Endothelial cell (in vitro differentiated cells): ENCODE measurements around the gene IL1B. TPM values are rescaled to one million over a fixed set of nuclear protein-coding genes. Genes with fewer than 3 reads are reported as not detected.
A peak's percentile ranks its signal among the peaks of the same experiment; 100 is the strongest.

Source experiments
- DNase-seq: peaks from one replicate; pipeline ENCODE4 v3.0.0; 2021; ENCODE audit warnings: low spot score
- H3K27ac Mint-ChIP-seq: one replicate; pipeline ENCODE4 v1.8.0; 2021; ENCODE audit warnings: mixed read lengths, inconsistent platforms; ENCODE audit not compliant: unreplicated experiment
- H3K27me3 Mint-ChIP-seq: one replicate; pipeline ENCODE4 v1.8.0; 2021; ENCODE audit warnings: mild to moderate bottlenecking, moderate library complexity, mixed read lengths, inconsistent platforms; ENCODE audit not compliant: unreplicated experiment
- H3K36me3 Mint-ChIP-seq: one replicate; pipeline ENCODE4 v1.8.0; 2021; ENCODE audit warnings: mild to moderate bottlenecking, low read depth, mixed read lengths, inconsistent platforms; ENCODE audit not compliant: unreplicated experiment
- H3K4me1 Mint-ChIP-seq: one replicate; pipeline ENCODE4 v1.8.0; 2021; ENCODE audit warnings: mild to moderate bottlenecking, mixed read lengths, inconsistent platforms; ENCODE audit not compliant: unreplicated experiment
- H3K4me3 Mint-ChIP-seq: one replicate; pipeline ENCODE4 v1.8.0; 2021; ENCODE audit warnings: mild to moderate bottlenecking, mixed read lengths, inconsistent platforms; ENCODE audit not compliant: unreplicated experiment
- H3K9me3 Mint-ChIP-seq: one replicate; pipeline ENCODE4 v1.8.0; 2021; ENCODE audit warnings: mixed read lengths, inconsistent platforms; ENCODE audit not compliant: unreplicated experiment
- total RNA-seq: library from RNA; stranded (reverse); fragmentation: NEBNext Ultra II Directional; extraction: Animal tissue kit (Norgen Biotek cat#: 25700); gene quantifications from one replicate; pipeline ENCODE4 v1.2.1, GENCODE V29; 2021; ENCODE audit not compliant: unreplicated experiment
- TF ChIP-seq, protein P1 (sequence below): fragments of 200-600 bp; sonication (generic); IDR thresholded peaks from one replicate; pipeline ENCODE4 v1.5.0; 2021; ENCODE audit warnings: antibody characterized with exemption; ENCODE audit not compliant: unreplicated experiment

IL1B gene
- total RNA-seq, 1 donor from 2014 or later, result not detected

DNA sequence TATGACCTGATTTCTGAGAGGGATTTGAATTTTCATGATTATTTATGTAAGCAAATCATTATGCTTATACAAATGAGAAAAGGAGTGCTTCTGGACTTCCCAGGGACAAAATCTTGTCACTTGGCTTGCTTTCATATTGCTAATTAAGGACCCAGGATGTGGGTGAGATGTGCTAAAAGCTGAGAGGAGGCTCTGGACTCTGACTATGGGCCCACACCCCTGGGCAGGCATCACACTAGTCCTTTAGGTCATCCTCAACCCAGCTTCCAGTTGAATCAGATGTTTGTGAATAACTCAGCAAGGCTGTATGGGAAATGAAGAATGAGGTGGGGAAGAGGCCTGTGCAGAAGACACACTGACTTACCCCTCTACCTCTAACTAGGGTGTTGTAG lies 11.9 kb downstream of the IL1B start:
- peaks cover 14% of the 10 kb centered on the region for H3K4me1 Mint-ChIP-seq
- H3K27ac Mint-ChIP-seq, result no peak overlapping the region
- peaks cover 7% of the 10 kb centered on the region for H3K27me3 Mint-ChIP-seq
- H3K4me3 Mint-ChIP-seq, result no peak overlapping the region
- DNase-seq, result no peak
- peaks cover 6% of the 10 kb centered on the region for H3K36me3 Mint-ChIP-seq
- H3K9me3 Mint-ChIP-seq, result no peaks in the 10 kb centered on the region
- TF ChIP-seq, protein P1, sequence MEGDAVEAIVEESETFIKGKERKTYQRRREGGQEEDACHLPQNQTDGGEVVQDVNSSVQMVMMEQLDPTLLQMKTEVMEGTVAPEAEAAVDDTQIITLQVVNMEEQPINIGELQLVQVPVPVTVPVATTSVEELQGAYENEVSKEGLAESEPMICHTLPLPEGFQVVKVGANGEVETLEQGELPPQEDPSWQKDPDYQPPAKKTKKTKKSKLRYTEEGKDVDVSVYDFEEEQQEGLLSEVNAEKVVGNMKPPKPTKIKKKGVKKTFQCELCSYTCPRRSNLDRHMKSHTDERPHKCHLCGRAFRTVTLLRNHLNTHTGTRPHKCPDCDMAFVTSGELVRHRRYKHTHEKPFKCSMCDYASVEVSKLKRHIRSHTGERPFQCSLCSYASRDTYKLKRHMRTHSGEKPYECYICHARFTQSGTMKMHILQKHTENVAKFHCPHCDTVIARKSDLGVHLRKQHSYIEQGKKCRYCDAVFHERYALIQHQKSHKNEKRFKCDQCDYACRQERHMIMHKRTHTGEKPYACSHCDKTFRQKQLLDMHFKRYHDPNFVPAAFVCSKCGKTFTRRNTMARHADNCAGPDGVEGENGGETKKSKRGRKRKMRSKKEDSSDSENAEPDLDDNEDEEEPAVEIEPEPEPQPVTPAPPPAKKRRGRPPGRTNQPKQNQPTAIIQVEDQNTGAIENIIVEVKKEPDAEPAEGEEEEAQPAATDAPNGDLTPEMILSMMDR, result no peak

DNA sequence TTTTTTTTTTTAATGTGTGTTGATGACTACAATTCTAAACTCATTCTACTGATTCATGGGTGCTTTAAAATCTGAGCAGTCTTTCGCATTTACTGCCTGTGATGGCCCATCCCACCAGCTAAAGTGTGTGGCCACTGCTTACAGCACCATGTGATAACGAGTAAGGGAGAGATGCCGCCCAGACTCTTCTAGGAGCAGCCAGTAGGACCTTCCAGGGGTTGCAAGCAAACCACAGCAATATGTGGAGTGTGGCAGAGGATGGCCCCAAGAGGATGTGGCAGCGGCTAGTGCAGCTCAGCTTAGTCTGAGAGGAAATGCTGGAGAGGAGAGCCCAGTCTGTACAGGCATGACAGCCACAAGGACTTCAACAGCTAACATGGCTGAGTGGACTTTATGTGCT lies 14.9 kb downstream of the IL1B start:
- no peaks in the 10 kb centered on the region for H3K9me3 Mint-ChIP-seq
- H3K36me3 Mint-ChIP-seq, result peaks cover 6% of the 10 kb centered on the region
- peaks cover 4% of the 10 kb centered on the region for H3K27me3 Mint-ChIP-seq
- no peak for DNase-seq
- H3K4me3 Mint-ChIP-seq, result no peak overlapping the region
- H3K4me1 Mint-ChIP-seq, result peaks cover 7% of the 10 kb centered on the region
- TF ChIP-seq, protein P1, result no peak
- peak overlapping the region; percentile 41 for H3K27ac Mint-ChIP-seq

DNA sequence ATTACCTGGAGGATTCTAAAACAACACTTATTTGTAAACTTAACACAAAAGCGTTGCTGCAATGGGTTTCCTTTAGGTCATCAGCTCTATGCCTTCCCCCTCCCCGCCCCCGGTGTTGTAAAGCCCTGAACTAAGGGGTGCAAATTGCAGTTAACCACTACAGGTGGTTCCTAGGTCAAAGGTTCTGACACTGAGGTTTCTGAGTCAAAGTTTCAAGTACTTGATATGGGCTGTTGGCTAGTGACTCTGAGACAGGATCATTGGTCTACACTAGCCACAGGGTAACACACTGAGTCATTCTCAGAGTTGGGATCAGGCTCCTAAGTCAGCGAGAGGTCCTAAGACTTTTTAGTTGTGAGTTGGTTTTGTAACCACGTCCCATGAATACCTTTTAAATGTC lies 15.4 kb downstream of the IL1B start:
- peaks cover 4% of the 10 kb centered on the region for H3K27me3 Mint-ChIP-seq

DNA sequence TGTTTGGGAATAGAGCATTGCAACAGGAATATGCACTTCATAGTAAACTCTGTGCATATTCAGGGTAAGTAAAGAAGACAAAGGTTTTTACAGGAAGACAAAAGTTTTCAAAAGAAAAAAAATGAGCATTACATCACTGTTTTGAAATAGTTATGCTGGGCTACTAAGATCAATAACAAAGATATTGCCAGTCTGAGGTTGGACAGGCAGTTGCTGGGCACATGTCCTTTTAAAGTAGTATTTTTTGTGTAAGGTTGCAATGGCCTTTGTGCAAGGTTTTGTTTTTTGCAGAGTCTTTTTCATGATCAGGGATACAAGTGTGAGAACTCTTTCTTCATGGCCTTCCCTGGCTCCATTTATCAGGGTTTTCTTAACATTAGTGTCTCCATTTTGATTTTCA lies 16.2 kb downstream of the IL1B start:
- Mint-ChIP-seq H3K36me3 (peaks cover 6% of the 10 kb centered on the region), H3K27me3 (no peaks in the 10 kb centered on the region), H3K27ac (no peak overlapping the region), H3K4me3 (no peak overlapping the region), H3K4me1 (peaks cover 7% of the 10 kb centered on the region), H3K9me3 (no peaks in the 10 kb centered on the region)
- TF ChIP-seq, protein P1, result no peak
- DNase-seq, result no peak

More for the DNA sequence above, 15.4 kb downstream of the IL1B start:
- TF ChIP-seq, protein P1, result no peak
- Mint-ChIP-seq H3K9me3 (no peaks in the 10 kb centered on the region), H3K4me3 (no peak overlapping the region), H3K27ac (no peak overlapping the region), H3K4me1 (peaks cover 7% of the 10 kb centered on the region), H3K36me3 (peaks cover 6% of the 10 kb centered on the region)
- DNase-seq, result no peak

DNA sequence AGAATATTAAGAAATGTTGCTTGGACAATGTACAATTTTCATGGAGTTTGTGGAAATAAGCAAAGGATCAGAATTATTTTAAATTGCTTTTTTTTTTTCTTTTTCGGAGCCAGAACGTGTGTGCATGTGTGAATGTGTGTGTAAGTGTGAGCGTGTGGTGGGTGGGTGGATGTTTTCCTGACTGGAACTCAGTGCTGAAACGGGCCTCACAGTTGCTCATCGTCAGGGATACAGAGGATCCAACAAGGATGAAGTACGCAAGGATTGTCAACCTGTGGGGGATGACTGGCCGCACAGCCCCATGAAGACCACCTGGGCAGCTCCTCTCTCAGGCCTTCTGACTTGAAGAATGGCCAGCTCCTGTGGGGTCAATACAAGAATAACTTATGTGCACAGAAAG lies 17.5 kb downstream of the IL1B start:
- H3K36me3 Mint-ChIP-seq, result peaks cover 6% of the 10 kb centered on the region
- DNase-seq, result no peak
- no peaks in the 10 kb centered on the region for H3K9me3 Mint-ChIP-seq
- H3K27me3 Mint-ChIP-seq, result no peaks in the 10 kb centered on the region
- TF ChIP-seq, protein P1, result no peak
- peaks cover 7% of the 10 kb centered on the region for H3K4me1 Mint-ChIP-seq
- no peak overlapping the region for H3K27ac Mint-ChIP-seq
- no peak overlapping the region for H3K4me3 Mint-ChIP-seq
